GM18858 (cell line): ENCODE data around the gene HNRNPLL.

ENCODE experiments used
- ATAC-seq: cut with Tn5 transposase; IDR thresholded peaks from one replicate; pipeline ENCODE4 v1.9.1; 2021; ENCODE audit not compliant: unreplicated experiment

The HNRNPLL gene

DNA sequence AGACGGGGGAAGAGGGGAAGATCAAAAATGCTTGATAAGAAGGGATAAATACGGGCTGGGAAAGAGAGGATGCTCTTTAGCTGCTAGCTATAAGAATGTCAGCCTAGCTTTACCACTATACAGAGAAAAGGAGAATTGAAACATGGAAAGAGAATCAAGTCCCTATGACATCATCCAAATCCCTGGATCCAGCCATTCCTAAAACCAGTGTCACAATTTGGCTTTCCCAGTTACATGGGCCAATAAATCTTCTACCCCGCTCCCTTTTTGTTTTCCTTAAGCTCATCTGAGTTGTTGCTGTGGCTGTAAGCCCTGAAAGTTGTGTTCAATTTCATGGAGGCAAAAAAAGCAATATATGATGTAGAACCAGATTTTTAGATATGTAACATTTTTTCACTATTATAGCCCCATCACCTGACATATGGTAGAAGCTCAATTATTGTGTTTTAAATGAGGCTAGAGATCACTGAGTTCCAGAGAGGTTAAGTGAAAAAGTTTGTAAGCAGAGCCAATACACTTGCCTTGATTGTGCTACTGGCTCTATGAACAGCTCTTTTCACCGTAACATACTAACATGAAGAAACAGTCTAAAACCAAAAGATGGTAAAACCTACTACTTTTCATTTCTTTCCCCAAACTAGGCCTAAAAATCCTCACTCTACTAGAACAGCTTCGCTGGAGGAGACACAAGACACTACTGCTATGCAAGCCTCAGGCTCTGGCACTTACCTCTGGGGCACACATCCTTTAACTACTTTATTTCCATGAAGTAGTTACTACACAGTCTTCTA is 4.3 kb downstream of the HNRNPLL start:
- no peak for ATAC-seq

DNA sequence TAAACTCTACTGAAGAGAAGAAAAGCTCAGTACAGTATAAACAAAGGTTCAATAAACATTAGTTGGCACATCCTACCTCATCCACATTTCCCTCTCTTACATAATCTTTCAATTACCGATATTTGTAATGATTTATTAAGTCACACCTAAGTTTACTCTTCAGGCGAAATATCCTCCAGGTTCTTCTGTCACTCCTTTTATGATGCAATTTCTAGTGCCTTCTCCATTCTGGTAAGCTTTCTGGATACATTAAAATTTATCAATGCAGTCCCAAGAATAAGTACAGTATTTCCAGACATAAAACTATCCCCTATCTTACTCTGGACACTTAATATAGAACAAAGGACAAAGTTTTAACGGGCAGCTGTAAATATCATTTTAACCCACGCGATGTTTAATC is 5.6 kb downstream of the HNRNPLL start:
- no peak for ATAC-seq

DNA sequence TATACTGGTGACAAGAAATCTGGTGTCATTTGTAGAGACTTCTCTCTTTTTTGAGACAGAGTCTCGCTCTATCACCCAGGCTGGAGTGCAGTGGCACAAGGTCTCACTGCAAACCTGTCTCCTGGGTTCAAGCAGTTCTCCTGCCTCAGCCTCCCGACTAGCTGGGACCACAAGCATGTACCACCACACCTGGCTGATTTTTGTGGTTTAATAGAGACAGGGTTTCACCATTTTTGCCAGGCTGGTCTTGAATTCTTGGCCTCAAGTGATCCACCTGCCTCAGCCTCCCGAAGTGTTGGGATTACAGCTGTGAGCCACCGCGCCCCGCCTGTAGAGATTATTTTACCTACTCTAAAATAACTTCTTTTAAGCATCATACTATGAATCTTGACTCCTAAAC is 6.5 kb downstream of the HNRNPLL start:
- ATAC-seq, result no peak

DNA sequence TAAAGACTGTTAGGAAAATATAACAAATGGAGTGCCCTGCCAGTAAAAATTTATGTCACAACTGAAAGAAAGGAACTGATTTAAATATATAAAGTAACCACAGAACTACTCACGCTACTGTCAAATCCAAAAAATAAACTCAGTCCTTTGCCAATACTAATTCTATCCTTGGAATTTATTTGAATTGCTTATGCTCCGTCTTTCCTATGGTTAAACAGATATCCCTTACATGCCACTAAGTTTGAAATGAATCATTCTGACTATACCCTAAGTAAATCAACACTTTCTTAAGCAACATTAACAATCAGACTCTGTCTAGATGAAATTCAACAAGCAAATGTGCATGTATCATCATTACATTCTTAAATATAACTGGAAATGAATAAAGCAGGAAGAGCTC is 9.8 kb downstream of the HNRNPLL start:
- no peak for ATAC-seq

DNA sequence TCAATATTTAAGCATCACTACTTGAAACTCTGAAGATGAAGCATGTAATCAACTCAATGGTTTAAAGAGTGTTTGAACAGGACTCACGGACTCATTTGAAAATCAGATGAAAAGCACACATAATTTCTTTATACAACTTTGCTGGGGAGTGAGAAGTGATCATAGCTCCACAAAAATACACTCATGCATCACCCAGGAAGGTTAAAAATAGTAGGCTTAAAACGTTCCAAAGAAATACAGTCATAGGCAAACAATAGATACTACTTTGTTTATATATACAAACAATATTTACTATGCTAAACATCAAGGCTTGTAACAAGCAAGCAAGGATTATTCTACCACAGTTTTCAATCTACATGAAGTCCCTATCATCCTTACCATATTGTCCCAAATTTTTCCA is 11.6 kb downstream of the HNRNPLL start:
- ATAC-seq, result no peak

DNA sequence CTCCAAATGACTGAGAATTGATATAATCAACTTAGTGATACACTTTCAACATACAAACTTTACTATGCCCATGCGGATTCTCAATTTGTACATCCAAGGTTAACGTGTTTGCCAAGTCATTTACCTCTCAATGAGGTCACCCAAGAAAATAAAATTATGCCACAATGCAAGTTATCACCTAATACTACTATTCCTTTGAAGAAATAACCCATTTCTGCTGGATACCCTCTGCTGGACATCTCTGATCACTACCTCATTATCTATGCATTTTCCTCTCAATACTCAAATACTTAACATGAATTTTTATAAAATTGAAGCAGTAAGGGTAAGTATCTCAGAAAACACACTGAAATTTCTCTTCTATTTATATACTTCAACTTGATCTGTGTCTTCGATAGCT is 12.7 kb downstream of the HNRNPLL start:
- ATAC-seq, result no peak

DNA sequence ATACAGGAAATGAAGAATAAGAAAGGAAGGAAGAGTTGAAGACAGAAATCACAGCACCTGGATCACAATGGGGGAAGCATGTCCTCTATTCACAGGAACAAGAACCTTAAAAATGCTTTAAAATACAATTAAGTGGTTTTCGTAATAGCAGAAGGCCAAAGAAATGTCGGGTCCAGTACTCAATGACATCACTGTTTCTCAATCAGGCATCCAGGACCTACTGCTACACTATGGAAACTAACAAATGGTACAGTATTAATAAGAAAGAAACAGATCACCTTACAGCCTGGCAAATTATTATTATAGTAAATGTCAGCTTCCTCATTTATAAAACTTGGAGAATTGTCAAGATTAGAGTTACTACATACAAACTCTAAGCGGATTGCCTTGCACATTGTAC is 15.8 kb downstream of the HNRNPLL start:
- no peak for ATAC-seq

DNA sequence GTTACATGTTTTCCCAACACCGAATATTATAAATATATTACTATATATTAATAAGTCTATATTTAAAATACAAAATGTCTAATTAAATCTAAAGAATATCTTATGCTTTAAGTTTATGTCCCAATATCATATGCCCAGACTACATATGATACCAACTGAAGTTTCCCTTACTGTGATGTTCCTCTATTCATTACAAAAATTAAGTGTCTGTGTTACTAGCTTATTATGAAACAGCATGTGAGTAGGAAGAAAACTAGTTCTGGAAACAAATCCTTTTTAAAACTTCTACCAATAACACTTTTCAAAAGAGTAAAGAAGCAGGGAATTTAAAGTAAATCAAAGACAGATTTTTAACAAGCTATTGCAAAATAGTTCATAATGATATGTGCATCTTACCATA is 17.8 kb downstream of the HNRNPLL start:
- no peak for ATAC-seq

DNA sequence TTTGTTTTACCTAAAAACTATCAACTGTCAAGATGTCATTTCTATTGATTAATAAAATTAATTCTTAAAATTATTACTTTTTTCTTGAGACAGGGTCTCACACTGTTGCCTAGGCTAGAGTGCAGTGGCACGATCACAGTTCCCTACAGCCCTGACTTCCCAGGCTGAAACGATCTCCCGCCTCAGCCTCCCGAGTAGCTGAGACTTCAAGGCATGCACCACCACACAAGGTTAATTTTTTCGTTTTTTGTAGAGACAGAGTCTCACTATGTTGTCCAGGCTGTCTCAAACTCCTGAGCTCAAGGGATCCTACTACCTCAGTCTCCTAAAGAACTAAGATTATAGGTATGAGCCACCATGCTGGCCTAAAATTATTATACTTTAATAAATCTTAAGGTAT is 18.7 kb downstream of the HNRNPLL start:
- no peak for ATAC-seq

DNA sequence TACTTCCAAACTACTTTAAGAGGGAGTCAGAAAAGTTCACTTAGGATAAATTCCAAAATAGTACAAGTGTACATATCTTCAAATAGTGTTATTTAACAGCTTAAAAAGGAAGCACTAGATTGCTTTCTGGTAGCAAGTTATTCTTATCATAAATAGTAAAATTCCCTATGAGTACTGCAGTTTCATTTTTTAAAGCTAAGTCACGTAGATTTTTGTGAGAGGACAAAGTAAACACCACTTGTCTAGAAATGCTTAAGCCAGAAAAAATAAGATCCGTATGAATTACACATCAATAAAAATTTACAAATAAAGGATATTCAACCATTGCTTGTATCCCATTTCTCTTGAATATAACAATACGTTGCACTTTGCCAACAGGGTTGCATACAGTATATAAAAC is 19.2 kb downstream of the HNRNPLL start:
- ATAC-seq, result no peak

DNA sequence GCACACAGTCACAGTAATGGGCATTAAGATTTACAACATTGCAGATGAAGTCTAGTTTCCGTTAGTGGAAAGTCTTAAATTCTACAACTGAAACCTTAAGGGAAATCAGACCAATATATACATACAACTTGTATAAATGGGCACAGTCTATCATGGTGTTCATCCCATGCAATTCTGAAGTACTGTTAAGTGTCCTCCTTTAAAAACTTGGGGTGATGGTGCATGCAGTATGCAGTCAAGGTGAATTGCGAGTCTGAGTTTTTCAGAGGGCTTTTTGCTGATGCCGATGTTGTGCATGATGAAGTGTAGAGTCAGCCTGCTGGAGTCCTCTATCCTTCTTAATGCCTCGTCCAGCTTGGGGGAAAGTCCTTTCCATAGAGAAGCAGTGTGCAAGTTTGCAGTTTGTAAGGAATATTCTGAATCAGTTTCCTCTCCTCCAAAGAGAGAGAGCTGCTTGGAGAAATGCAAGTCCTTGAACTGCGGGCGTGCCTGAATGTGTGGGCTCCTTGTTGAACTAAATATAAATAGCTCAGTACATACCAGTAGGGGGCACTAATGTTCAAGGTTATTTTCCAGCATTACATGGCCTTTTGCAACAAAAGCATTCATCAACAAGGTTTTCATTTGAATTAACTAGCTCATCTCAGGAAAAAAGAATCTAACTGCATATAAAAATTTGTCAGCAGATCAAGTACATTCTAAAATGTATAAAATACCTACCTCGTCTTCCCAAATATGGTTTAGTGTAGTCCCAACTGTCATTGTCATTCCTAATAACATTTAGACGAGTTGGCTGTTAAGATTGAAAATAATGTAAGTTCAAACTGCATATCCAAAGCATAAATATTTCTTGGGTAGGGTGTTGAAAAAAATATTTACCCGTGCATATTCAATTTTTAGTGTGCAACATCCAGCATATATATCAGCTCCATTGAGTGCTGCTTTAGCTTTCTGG is 21.3 kb downstream of the HNRNPLL start:
- no peak for ATAC-seq

DNA sequence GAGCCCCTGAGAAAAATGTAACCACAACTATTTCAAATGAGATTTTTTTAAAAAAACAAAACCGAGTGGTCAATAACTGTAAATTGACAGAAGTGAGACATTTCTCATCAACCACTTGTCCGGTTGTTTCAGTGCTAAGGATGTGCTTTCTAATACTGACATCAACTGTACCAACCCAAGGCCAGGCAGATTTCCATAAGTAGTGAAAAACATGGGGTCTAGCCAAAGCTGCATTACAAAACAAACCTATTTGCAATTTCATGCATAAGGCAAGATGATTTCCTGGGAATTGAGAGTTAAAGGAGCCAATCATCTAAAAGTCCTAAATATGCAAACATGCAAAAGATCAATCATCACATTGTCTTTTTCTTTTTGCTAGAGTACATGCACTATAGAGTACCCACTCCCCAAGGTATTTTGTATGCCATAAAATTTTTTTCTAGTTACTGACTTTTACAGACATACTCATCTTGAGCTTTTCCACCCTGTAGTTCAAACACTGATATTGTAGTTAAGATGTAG is 22.6 kb downstream of the HNRNPLL start:
- no peak for ATAC-seq

DNA sequence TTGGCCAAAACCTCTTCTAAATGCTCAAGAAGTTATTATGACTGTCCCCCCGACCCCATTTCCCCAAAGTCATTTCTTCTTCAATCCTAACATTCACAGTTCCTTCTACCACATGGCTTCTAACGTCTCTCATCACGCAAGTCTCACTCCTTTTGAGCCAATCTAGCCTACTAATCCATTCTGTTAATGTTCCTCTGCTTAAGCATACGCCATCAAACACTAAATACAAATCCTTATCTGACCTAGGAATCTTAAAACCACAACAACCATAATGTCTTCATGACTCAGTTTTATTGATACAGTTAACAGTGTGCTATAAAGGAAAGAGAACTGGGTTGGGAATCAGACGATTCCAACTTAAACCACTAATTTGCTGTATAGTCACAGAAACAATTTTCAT is 23.9 kb downstream of the HNRNPLL start:
- no peak for ATAC-seq

DNA sequence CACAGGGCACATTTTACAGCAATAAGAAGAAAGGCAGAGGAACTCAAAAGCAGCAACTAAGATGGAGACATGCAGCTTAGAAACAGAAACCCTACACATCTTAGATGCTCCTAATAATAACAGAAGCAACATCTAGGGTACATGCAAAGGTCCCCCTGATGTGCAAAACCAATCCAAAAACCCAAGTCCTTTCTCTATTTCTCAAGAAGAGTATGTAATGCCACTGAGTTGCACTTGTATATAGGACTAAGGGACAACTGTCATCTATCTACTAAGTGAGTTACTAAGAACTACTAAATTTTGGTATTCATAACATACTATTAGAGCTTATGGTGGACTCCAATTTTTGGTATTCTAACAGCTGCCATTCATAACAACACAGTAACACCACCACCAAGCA is 28.4 kb downstream of the HNRNPLL start:
- no peak for ATAC-seq

DNA sequence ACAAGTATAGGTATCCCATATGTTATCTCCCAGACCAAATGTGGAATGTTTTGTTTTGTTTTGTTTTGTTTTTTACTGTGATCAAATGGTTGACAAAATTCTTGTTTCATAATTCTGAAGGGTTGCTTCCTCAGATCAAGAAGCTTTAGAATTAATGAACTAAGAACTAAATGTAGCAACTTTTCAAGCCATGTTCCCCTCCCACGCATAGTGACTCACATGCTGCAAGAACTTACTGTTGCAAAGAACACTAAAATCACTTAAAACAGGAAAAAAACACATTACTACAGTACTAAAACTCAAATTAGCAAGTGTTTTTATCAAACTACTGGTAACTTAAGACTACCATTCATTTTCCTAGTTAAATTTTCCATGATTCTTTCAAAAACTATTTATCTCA is 30.6 kb downstream of the HNRNPLL start:
- no peak for ATAC-seq

DNA sequence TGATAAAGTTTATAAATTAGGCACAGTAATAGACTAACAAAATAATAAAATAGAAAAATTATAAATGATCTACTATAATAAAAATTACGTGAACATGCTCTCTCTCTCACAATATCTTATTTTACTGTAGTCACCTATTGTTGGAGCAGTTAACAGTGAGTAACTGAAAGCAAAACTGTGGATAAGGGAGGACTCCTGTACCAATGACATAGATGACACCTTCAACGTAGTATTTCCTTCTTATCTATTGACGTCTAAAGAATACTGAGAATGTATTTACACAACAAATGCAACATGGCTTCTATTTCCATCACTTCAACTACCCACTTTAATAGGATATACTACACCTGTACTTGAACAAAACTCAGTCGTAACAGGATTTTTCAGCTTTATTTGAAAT is 31.5 kb downstream of the HNRNPLL start:
- no peak for ATAC-seq

DNA sequence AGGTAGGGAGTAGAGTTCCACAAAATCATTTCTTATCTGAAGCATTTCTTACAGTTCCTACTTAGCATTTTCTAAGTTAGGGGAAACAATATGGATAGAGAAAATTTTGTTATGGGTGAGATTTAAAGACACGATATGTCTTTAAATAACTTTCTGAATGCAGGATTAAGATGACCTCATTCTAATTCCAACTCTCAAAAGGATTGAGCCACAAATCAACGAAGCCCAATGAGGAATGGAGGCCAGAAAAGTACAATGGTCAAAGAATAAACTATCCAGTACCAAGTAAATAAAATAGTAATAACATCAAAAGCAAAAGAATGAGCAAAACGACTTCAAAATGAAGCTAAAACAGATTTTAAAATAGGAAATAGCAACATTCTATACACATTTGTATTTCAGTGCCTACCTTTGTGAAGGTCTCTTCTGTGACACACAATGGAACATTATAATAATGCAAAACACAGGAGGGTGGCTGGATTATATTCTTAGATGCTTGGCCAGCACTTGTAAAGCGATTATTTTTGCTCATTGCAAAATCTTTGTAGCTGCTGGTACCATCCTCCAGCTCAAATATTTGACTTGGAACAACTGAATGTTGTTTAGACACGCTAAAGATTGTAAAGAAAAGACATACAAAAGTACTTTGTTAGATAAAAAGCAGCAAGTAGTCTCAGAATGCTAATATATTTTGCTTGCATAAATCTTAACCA is 33.8 kb downstream of the HNRNPLL start:
- no peak for ATAC-seq

DNA sequence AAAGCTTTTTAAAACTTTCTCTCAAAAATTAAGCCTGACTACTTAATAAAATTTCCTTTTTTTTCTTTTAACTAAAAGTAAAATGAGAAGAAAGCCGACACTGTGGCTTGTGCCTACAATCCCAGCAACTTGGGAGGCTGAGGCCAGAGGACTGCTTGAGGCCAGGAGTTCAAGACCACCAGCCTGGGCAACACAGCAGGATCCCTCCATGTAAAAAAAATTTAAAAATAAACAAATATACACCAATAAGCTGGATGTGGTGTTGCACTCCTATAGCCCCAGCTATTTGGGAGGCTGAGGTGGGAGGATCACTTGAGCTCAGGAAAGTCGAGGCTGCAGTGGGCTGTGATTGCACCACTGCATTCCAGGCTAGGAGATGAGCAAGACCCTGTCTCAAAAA is 37.4 kb downstream of the HNRNPLL start:
- ATAC-seq, result no peak

DNA sequence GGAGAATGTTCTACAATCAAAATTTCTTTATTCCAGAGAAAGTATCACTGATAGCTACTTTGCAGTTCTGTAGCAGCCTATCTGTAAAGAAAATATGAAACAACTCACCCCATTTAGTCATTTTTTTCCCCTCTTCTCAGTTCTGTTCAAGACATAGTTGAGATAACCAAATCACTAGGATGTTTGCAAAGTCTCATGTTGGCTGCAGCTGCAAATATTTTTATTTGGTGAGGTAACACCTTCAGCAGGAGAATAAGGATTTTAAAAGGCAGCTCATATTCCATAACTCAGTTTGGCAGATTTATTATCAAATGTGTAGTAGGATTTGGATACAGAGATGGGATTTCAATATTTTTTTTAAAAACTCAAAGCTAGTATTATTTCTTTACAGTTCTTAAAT is 41.0 kb downstream of the HNRNPLL start:
- ATAC-seq, result no peak

DNA sequence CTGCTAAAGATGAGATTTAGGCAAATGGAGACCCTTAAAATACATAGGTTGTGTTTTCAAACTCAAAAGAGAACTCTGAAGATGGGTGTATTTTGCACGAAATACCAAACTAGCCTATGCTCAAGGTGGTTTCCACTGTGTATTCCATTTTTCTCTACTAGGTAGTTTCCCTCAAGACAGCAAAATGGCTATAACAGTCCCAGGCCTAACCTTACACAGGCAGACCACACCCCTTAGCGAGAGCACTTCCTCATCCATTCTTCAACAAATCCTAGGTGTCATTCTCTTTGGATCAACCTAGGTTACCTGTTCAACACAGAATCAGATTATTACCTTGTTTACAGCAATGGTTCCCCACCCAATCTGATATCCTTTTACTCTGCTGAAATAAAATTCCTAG is 42.6 kb downstream of the HNRNPLL start:
- ATAC-seq, result no peak

DNA sequence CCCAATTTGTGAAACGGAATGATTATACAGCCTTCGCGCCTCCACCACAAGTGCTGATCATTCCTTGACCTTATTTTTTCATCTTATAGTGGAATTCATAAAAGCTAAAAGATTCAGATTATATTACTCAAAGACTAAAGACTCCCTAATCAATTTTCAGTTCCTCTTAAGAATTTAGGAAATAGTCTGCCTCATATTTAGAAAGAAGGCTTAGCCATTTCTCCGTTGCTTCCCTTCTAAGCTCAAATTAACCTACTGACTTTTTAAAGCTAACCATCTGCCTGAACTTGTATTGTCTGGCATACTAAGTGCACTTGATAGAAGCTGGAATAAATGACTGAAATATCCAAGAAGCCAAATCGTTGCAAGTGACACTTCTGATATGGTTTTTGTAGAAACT is 44.7 kb downstream of the HNRNPLL start:
- no peak for ATAC-seq
